GM19397 (cell line): Measurements from ENCODE around the gene TMEM151A.
"Not testable (repeated sequence)": the region's sequence is repeated elsewhere in the genome, so short reads cannot be mapped to it uniquely, and the experiment has no call there.

Experiments
- ATAC-seq: cut with Tn5 transposase; IDR thresholded peaks from one replicate; pipeline ENCODE4 v1.9.1; 2021; ENCODE audit warnings: mild to moderate bottlenecking, moderate library complexity; ENCODE audit not compliant: unreplicated experiment

TMEM151A gene

DNA sequence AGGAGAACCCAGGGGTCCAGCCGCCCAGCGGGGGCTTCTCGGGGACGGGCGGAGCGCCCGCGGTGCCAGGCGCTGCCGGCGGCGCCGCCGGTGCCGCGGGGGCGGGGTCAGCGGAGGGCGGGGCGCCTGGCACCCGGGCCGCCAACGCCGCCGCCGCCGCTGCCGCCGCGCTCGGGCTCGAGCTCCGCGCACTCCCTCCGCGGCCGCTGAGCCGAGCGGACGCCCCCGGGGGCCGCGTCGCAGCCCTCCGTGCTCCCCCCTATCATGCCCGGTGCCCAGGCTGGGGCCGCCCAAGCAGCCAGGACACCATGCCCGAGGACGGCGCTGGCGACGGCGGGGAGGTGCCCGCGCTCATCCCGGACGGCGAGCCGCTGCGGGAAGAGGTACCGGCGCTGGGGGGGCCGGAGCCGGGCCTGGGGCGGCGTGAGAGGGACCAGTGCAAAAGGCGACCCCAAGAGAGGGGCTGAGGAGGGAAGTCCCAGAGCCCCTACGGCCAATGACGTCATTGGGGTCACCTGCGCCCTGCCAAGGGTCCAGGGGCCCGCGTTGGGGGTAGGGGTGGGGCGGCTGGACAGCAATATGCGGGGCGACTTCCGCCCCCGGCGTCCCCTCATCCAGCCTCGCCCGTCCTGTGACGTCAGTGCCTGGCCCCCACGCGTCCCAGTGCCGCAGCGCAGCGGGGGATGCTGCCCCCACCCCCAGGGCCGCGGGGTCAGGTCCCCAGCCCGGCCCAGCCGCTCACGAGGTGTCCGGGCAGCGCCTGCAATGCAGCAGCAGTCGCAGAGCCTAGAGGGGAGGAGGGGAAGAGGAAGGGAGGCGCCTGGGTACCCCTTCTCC is at the start of gene TMEM151A:
Gene TMEM151A, plus strand, starts transcription at position 189 of the 837 bp plus-strand sequence. Its CDS starts 120 bp downstream, at position 309.
- no peak for ATAC-seq

DNA sequence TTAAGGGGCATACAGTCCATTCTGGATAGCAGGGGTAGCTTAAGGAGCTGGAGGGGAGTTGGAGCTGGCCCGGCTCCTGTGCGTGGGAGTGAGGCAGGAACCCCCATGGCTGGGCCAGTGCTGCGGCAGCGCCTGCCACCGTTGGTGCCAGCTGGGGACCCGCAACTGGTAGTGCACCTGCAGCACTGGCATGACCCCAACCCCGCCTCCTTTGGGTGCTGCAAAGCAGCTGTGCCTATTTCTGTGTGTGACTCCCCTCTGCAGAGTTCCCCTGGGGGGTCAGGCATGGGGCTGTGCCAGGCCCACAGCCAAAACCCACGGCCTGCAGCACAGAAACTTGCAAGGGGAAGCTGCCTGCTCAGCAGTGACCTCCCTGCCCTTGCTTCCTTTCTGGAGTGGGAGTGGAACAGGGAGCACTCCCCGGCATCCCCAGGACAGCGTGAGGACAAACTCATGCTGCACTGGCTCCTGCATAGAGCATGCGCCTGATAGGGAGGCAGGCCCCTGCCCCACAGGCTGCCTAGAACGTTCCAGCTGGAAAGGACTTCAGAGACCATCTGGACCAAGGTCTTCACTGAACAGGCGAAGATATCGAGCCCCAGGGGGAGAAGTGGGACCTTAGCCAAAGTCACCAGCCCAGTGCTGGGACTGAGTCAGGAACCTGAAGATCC is 49.5 kb upstream of the TMEM151A start:
- no peak for ATAC-seq

DNA sequence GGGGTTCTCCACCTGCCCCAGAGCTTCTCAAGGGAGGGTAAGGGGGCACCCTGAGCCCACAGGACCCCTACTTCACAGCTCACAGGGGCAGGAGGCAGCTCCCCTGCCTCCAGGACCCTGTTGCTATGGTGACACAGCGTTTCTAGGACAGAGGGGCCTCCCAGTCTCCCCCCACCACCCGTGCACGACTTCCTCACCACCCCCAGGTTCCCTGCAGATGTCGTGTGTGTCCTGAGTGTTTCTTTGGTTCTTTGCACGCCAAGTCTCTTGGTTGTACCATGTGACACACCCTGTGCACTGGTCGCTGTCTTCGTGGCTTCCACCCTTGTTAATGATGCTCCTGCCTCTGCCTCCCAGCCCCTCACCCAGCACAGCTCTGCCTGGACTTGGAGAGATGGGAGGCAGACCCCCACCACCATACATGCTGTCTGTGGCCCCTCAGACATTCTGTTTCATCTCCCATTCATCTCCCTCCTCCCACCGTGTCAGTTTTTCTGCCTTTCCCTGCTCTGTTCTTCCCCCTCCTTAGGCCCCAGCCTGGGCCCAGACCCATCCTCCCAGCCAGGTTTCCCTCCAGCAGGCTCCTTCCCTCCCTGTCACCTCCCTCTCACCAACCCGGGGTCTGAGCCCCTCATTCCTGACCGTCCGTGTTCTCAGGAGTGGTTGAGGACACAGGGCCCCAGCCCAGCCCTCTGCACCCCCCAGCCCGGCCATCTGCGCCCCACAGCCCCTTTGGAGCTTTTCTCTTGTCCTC is 47.7 kb upstream of the TMEM151A start:
- no peak for ATAC-seq

DNA sequence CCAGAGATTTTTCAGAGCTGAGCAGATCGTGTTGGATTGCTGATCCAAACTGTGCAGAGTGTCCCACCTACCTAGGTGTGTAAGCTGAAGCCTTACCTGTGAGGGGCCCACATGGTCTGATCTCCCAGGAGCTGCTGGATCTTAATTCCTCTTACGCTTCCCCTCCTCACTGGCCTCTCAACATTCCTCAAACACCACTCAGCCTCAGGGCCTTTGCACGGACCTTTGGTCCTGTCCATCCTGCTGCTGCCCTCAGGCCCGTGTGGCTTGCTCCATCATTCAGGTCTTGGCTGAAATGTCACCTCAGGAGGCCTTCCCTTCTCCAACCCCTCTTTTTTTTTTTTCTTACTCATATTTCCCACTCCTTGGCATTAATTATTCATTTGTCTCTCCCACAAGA is 44.4 kb upstream of the TMEM151A start:
- no peak for ATAC-seq

DNA sequence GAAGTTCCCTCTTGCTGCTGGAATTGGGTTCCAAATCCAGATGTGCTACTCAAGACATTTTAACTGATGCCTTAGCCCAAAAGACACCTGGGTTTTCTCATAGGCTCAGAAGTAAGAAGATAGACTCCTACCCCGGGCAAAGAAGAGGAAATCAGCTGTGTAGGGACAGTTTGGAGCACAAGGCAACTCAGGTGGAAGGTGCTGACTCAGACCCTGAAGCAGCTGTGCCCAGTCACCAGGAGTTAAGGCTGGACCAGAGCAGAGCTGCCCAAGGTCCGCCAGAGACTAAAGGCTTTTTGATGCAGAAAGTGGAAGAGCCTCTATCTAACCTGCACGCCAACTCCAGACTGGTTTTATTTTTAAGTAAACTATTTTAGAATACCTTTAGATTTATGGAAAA is 43.9 kb upstream of the TMEM151A start:
- ATAC-seq: no peak

DNA sequence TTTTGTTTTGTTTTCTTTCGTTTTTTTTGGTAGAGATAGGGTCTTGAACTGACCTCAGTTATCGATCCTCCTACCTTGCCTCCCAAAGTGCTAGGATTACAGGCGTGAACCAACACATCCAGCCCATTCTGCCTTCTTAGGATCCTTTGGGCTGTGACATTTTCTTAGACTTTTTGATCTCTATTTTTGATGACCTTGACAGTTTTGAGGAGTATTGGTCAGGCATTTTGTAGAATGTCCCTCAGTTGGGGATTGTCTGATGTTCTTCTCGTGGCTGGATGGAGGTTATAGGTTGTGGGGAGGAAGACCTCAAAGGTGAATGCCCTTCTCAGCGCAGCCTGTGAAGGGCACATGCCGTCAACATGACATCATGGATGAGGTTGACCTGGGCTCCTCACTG is 42.8 kb upstream of the TMEM151A start:
- ATAC-seq: no peak

DNA sequence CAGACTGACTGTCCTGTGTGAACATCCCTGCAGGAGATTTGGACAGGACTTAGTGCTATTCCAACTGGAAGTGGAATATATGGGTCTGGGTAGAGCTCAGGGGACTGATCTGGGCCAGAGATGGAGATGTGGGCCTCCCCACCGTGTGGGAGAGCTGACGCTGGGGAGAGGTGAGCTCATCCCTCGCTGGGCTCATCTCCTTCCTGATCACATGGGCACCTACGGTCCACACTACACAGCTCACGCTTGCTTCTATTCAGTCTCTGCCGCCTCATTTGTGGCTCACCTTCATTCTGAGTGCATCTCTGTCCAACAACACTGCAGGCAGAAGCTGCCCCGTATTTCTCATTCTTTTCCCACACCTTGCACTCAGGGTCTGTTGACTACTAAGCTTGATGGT is 39.9 kb upstream of the TMEM151A start:
- ATAC-seq: no peak

DNA sequence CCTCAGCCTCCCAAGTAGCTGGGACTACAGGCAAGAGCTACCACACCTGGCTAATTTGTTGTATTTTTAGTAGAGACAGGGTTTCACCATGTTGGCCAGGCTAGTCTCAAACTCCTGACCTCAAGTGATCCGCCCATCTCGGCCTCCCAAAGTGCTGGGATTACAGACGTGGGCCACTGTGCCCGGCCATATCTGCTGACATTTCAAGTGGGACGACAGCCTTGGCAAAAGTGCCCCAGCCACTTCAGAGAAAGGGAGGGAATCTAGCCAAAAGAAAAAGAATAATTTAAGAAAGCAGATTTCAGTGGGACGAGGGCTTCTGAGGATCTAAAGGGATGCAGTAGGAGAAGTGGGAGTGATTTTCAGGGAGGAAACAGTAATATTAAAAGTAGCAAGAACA is 38.6 kb upstream of the TMEM151A start:
- not testable (repeated sequence) for ATAC-seq

DNA sequence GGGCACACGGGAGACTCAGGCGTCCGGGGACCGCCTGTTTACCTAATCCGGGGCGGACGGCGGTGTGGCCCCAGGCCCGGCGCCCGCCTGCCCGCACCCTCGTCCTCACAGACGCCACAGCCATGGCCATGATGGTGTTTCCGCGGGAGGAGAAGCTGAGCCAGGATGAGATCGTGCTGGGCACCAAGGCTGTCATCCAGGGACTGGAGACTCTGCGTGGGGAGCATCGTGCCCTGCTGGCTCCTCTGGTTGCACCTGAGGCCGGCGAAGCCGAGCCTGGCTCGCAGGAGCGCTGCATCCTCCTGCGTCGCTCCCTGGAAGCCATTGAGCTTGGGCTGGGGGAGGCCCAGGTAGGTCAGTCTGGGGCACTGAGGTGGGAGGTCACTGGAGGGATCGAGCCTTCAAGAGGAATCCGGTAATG is 33.2 kb upstream of the TMEM151A start:
- ATAC-seq: no peak

DNA sequence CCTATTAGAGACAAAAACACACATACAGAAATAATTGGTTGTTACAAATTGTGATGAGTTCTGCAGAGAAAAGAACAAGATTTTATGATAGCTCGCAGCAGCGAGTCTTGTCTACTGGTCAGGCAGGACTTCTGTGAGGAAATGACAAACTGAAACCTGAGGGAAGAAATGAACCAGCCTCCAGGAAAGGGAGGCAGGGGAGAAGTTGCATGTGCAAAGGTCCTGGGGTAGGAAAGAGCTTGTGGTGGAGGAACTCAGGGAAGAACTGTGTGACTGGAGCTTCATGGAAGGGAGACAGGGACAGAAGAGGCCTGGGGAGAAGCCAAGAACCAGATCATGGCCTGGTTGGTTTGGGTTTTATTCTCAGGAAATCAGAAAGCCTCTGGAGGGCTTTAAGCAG is 32.5 kb upstream of the TMEM151A start:
- ATAC-seq: no peak

DNA sequence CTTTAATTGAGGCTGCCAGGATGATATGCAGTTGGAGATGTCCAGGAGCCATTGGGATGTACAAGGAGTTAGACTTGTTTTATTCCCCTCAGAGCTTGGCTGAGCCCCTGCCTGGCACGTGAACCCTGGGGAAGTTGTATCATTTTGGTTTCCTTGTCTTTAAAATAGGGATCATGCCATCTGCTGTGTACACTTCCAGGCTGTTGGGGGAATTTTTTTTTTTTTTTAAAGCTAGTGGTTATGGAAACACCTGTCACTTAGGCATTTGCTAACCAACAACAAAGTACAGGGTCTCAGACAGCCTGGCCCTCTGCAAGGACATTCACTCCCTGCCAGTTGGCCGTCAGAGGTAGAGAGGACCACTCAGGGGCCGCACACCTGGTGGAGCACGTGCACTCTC is 31.7 kb upstream of the TMEM151A start:
- ATAC-seq: no peak

DNA sequence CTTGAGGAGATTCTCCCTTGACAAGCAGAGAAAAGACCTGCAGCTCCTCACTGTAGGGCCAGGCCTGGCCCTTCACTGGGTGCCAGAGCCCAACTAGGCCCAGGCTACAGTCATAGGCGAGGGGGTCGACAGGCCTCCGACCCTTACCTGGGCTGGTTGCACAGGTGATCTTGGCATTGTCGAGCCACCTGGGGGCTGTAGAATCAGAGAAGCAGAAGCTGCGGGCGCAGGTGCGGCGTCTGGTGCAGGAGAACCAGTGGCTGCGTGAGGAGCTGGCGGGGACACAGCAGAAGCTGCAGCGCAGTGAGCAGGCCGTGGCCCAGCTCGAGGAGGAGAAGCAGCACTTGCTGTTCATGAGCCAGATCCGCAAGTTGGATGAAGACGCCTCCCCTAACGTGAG is 30.1 kb upstream of the TMEM151A start:
- ATAC-seq: no peak

DNA sequence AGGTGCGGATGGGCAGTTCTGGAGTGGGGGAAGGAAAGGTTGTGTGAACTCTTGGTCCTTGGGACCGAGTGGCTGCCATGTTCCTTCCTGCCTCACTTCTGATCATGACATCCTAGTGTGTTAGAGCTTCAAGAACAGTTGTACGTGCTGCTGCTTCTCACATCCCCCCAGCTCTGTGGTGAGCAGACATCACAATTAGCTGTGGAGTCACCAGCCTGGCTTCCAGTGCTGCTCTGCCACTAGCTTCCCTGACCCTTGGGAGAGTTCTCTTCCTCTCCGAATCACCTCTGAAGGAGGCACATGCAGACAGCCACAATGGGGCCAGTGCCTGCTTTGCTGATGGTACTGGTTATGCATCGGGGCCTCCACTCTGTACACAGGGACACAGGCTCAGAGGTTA is 29.5 kb upstream of the TMEM151A start:
- ATAC-seq: no peak

DNA sequence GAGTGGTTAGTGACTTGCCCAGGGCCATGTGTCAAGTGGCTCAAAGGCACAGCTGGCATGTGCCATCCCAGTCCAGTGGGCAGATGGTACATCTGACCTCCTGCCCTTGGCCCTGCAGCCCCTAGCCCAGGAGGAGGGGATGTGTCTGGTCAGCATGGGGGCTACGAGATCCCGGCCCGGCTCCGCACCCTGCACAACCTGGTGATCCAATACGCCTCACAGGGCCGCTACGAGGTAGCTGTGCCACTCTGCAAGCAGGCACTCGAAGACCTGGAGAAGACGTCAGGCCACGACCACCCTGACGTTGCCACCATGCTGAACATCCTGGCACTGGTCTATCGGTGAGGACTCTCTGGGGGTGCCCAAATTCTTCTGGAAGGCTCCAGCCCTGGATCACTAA is 29.0 kb upstream of the TMEM151A start:
- ATAC-seq: no peak

DNA sequence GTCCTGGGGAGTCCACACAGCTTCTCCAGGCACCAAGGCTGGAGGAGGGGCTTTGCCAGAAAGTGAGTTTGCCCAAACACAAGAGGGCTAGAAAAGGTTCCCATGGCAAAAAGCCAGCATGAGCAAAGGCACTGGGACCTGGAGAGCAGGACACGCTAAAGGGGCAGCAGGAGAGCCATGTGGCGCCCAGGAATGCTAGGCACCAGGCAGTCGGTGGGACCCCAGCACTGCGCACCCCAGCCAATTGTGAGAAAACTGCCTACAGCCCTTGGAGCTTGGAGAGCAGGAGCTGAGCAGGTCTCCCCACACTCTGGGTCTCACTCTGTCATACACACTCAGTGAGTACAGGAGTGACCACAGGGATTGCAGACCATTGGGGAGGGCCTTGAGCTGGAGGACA is 28.5 kb upstream of the TMEM151A start:
- no peak for ATAC-seq

DNA sequence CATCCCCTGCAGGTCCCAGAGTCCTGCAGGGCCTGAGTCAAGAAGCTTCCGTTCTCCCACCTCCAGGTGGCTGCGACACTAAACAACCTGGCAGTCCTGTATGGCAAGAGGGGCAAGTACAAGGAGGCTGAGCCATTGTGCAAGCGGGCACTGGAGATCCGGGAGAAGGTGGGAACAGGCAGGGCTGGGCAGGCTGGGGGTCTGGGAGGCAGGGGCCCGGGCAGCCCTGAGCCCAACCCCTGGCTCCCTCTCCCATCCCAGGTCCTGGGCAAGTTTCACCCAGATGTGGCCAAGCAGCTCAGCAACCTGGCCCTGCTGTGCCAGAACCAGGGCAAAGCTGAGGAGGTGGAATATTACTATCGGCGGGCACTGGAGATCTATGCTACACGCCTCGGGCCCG is 27.9 kb upstream of the TMEM151A start:
- no peak for ATAC-seq

DNA sequence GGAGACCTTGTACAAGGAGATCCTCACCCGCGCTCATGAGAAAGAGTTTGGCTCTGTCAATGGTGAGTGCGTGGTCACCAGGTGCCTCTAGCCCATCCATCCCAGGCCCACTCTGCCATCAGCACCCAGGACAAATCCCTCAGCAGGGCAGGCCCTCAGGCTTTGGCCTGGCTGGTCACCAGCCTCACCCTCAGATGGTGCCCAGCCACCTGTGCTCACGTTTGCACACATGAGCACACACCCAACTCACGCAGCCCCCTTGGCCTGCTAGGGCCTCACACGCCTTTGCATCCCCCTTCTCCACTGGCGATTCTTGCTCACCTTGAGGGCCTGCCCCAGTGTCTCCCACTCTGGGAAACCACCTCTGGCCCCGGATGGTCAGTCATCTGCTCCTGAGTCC is 27.3 kb upstream of the TMEM151A start:
- ATAC-seq: no peak

DNA sequence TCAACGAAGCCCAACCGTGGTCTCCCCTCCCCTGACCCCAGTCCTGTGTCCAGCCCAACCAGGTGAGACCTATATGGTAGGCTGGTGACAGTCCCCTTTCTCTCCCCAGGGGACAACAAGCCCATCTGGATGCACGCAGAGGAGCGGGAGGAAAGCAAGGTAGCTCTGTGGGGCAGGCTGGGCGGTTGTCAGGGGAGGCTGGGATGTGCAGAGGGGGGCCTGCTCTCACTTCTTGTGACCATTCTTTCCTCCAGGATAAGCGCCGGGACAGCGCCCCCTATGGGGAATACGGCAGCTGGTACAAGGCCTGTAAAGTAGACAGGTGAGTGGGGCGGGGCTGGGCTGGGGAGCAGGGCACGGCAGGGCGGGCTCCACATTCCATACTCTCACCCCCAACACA is 26.8 kb upstream of the TMEM151A start:
- no peak for ATAC-seq

DNA sequence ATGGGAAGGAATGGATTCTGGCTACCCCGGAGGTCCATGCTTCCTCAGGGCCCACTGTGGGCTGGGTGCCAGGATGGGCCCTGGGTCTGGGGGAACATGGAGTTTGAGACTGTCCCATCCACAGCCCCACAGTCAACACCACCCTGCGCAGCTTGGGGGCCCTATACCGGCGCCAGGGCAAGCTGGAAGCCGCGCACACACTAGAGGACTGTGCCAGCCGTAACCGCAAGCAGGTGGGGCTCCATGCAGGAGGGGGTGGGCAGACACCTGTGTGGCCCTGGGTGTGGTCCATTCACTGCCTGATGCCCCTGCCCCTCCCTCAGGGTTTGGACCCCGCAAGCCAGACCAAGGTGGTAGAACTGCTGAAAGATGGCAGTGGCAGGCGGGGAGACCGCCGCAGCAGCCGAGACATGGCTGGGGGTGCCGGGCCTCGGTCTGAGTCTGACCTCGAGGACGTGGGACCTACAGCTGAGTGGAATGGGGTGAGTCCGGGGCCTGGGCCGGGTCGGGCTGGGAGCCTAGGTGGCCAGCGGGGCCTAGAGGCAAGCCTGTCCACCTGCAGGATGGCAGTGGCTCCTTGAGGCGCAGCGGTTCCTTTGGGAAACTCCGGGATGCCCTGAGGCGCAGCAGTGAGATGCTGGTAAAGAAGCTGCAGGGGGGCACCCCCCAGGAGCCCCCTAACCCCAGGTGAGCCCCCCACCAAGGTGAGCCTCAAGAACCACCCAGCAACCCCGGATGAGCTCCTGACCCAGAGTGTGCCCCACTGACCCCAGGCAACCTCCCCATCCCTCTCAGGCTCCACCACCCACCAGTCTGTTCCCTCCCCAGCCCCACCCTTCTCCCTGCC is 25.9 kb upstream of the TMEM151A start:
- no peak for ATAC-seq

DNA sequence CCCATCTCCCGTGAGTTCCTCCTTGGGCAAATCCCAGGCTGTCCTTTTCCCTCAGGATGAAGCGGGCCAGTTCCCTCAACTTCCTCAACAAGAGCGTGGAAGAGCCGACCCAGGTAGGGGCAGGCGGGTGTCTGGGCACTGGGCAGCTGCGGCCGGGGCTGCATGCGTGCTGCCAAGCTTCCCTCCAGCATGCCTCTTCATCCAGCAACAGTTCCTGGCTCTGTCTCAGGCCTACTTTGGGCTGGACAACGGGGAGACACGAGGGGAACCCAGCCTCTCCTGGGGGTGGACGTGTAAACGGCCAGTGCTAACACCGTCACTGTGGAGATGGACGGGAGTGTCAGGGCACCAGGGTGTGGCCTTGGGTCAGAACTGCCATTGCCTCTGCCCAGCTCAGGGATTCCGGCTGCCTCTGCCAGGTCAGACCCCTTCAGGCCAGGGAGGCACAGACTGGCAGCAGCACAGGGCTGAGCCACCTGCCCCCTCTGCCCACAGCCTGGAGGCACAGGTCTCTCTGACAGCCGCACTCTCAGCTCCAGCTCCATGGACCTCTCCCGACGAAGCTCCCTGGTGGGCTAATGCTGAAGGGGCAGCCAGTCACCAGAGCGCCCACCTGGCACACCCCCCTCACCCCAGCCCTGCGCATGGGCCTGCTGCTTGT is 25.2 kb upstream of the TMEM151A start:
- no peak for ATAC-seq
